RWPE1 (cell line): ENCODE data around the gene ACP6.
A peak's percentile ranks its signal among the peaks of the same experiment; 100 is the strongest.

Experiments
- CTCF ChIA-PET: fragments of 350-600 bp; sonication (Branson Sonifier 250); formaldehyde crosslinking; extraction: SDS; loops from one replicate; lab custom pipeline; 2021; lab: Yijun Ruan, JAX
- POLR2A ChIA-PET: fragments of 400-600 bp; formaldehyde crosslinking; extraction: SDS; loops from one replicate; lab custom pipeline; 2020; ENCODE audit warnings: antibody characterized with exemption; ENCODE audit not compliant: low non-redundant PET; lab: Yijun Ruan, JAX
- DNase-seq: peaks from one replicate; pipeline ENCODE4 v3.0.0; 2012; ENCODE audit warnings: low spot score
- H3K27ac ChIP-seq: fragments of 450-650 bp; 2 replicates; pipeline ENCODE4 v1.5.1; 2017
- TF ChIP-seq, protein P1 (sequence below): fragments of 450-650 bp; conservative IDR thresholded peaks from 2 replicates; pipeline ENCODE4 v1.5.1; 2017; ENCODE audit warnings: low read depth, mild to moderate bottlenecking

Gene ACP6

DNA sequence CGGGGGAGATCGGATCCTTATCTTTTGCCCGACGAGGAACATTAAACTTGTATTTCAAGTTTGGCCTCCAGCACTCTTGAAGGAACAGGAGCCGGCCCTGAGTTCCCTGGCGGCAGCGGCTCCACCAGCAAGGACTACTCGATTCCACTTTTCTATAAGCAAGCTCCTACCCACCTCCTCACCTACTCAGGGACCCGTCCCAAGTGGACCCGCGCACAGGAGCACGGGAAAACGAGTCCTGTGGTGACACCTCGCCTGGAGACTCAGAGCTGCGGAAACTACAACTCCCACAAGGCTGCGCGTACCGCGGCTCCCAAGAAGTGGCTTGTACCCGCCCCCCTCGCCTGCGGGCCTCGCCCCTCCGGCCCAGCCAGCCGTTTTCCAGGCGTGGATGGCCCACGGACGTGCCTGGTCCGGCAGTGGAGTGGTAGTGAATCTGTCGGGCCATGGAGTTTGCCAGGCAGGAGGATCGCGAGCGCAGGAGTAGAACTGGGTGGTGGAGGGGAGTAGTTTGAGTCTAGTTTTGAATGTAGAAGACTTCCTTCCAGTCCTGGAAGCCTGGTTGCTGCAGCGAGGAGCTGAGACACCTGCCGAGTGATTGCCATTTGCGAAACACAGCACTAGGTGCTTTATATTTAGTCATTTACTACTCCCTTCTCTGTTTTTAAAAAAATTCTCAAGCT lies at the start of gene ACP6:
Gene ACP6, minus strand, starts transcription at position 206 of the 683 bp plus-strand sequence. CDS start 476 bp downstream, outside the sequence.
- peak; percentile 86 for DNase-seq
- H3K27ac ChIP-seq = peak within 1 kb of the TSS; percentile 79
- TF ChIP-seq, protein P1, sequence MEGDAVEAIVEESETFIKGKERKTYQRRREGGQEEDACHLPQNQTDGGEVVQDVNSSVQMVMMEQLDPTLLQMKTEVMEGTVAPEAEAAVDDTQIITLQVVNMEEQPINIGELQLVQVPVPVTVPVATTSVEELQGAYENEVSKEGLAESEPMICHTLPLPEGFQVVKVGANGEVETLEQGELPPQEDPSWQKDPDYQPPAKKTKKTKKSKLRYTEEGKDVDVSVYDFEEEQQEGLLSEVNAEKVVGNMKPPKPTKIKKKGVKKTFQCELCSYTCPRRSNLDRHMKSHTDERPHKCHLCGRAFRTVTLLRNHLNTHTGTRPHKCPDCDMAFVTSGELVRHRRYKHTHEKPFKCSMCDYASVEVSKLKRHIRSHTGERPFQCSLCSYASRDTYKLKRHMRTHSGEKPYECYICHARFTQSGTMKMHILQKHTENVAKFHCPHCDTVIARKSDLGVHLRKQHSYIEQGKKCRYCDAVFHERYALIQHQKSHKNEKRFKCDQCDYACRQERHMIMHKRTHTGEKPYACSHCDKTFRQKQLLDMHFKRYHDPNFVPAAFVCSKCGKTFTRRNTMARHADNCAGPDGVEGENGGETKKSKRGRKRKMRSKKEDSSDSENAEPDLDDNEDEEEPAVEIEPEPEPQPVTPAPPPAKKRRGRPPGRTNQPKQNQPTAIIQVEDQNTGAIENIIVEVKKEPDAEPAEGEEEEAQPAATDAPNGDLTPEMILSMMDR = no peak
- POLR2A ChIA-PET = no interaction called here
- CTCF ChIA-PET = interaction anchor here (0.5 to 1.8 kb wide), 6 partner anchors 13 to 222 kb away, joined by 3 to 6 read pairs (median 4); a partner anchor contains a TSS

DNA sequence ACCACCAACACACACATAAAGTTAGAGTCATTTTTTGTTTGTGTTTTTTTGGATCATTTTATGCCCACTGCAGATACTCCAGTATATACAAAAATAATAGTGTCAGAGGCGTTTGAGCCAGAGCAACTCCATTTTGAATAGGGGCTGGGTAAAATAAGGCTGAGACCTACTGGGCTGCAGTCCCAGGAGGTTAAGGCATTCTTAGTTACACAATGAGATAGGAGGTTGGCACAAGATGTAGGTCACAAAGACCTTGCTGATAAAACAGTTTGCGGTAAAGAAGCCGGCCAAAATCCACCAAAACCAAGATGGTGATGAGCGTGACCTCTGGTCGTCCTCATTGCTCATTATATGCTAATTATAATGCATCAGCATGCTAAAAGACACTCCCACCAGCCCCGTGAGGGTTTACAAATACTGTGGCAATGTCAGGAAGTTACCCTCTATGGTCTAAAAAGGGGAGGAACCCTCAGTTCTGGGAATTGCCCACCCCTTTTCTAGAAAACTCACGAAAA lies 49.4 kb upstream of the ACP6 start:
- ChIA-PET POLR2A (no interaction called here), CTCF (interaction anchor here (1.4 kb wide), 1 partner anchor 173 kb away, joined by 4 read pairs; no protein-coding TSS in a partner anchor)

DNA sequence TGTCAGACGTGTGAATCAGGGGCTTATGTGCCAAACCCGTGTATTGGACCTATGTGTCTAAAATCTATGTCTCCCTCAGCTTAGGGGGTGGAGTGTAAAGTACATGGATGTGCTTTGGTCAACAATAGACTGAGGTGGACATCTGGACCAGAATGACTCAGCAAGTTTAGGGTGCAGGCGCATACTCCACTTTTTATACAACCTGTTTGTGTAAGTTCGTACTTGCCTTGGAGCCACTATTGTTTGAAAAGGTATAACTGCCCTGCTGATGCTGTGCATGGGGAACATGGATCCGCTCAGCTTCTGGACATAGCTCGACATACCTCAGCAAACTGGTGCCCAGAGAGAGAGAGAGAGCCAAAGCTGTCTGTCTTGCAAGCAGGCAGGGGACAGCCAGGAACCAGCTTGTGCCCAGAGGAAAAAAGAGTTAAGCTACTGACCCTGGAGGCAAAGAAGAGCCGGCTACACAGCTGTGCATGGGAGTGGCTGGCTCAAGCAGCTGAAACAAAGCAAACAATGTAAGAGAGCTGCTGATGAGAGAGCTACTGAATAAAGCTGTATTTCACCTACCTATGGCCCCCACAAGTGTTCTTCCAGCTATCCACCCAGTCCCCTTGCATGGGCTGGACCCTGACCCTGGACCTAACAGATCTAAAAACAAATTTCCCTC lies 48.8 kb upstream of the ACP6 start:
- no peak overlapping the region for H3K27ac ChIP-seq
- DNase-seq = no peak
- CTCF ChIA-PET = interaction anchor here (1.4 kb wide), 1 partner anchor 174 kb away, joined by 4 read pairs; no protein-coding TSS in a partner anchor
- TF ChIP-seq, protein P1 = no peak
- POLR2A ChIA-PET = no interaction called here

More for the DNA sequence above, 49.4 kb upstream of the ACP6 start:
- DNase-seq = no peak
- TF ChIP-seq, protein P1 = no peak
- no peak overlapping the region for H3K27ac ChIP-seq

DNA sequence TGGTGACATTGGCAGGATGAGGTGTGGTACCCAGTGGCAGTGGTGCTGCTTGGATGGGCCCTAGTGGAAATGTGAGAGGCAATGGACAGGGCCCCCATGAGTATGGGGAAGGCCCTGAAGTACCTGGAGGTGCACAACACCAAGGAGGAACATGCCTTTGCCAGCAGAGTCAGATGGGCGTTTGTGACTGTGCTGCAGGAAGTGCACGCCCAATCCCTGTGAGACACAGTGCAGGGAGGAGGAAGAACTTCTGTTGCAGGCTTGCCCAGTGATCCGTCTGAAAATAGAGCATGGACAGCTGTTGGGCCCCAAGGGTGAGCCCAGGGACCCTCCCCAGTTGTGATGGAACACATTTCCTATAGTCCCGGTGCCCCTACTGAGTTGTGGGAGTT lies 47.4 kb upstream of the ACP6 start:
- CTCF ChIA-PET = no interaction called here
- peak overlapping the region; percentile 26; the same call in 1 of the 2 replicates for H3K27ac ChIP-seq
- no peak for DNase-seq
- TF ChIP-seq, protein P1 = no peak
- POLR2A ChIA-PET = no interaction called here

DNA sequence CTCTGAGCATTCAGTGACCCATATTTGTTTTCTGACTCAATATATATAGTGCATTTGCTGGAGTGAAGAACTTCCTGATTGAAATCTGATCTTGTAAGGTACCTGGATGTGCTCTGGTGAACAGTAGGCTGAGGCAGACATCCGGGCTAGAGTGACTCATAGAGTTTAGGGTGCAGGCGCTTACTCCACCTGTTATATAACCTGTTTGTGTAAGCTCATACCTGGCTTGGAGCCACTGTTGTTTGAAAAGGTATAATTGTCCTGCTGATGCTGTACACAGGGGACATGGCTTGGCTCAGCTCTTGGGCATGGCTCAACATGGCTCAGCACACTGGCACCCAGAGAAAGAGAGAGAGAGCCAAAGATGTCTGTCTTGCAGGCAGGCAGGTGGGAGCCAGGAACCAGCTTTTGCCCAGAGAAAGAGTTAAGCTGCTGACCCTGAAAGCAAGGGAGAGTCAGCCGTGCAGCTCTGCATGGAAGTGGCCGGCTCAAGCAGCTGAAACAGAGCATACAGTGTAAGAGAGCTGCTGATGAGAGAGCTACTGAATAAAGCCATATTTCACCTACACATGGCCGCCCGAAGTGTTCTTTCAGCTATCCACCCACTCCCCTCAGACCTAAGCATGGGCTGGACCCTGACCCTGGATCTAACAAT lies 46.9 kb upstream of the ACP6 start:
- TF ChIP-seq, protein P1 = no peak
- peak; percentile 88 for DNase-seq
- ChIA-PET CTCF (no interaction called here), POLR2A (no interaction called here)
- peak overlapping the region; percentile 26; the same call in 1 of the 2 replicates for H3K27ac ChIP-seq

DNA sequence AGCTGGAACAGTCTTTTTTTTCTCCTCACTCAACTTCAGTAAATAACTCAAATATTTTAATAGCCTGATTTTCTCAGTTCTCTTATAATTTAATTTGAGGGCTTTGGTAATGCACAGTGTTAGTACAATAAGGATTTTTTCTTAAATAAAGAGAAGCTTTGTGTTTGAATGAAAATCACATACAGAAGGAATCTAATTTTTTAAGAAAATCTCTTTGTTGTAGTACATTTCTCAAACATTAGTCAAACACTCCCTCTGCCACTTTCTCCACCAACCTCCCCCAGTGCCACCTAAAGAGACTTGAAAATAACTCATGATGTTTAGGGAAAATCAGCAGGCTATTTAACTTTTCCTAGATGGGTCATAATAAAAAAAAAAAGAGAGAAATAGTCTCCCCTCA lies 42.3 kb upstream of the ACP6 start:
- ChIA-PET CTCF (no interaction called here), POLR2A (no interaction called here)
- H3K27ac ChIP-seq = no peak overlapping the region
- no peak for DNase-seq
- TF ChIP-seq, protein P1 = no peak
